ENCODE data around the gene DDOST.

DNA sequence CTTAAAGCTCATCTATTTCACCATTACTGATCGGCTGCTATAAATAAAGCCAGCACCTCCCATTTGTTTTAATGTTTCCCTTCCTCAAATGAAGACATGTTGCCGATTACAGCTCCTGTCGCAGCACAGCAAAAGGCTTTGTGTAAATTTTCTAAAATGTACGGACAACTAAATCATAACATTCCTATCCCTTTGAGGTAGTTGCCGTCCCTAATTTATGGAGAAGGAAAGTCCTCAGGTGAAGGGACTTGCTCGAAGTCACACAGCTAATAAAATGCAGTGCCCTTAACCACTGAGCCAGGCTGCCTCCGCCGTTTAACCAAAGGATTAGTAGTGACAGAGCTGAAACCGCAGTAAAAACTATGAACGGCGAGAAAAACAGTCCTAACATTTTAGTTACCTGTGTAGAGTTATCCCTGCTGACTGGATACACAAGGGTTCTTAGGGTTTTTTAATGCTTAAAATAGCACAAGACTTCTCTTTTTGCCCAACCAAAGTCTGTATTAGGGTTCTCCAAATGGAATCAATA, 27.0 kb downstream of the DDOST start:
- TF ChIP-seq EZH2 (IDR thresholded peaks at IDR 0.05; ENCODE audit: borderline replicate concordance, low read depth, low read length, poor library complexity, severe bottlenecking), result no peak
- TF ChIP-seq CTCF (conservative IDR thresholded peaks at IDR 0.05; ENCODE audit: low read depth, low read length), result no peak
